IMR-90 (cell line): ENCODE results near the gene DHRS7B. TPM values are rescaled to one million over a fixed set of nuclear protein-coding genes. Genes with fewer than 3 reads are reported as not detected.
A peak's percentile ranks its signal among the peaks of the same experiment; 100 is the strongest.

ENCODE experiments used
- ATAC-seq: fragments of 200-7000 bp; cut with Tn5 transposase; 2 replicates; pipeline ENCODE4 v1.9.1; 2020; ENCODE audit warnings: low read depth, mild to moderate bottlenecking, moderate library complexity
- BruUV-seq: library from RNA; stranded (reverse); fragments of 400-500 nt; replicated peaks from 2 replicates; lab custom pipeline; 2021; lab: Mats Ljungman, UMichigan
- CTCF ChIA-PET: fragments of 300-600 bp; formaldehyde crosslinking; extraction: SDS; loops from one replicate; lab custom pipeline; 2021; ENCODE audit warnings: antibody characterized with exemption; lab: Yijun Ruan, JAX
- POLR2A ChIA-PET: fragments of 300-600 bp; sonication (Branson Sonifier 250); formaldehyde crosslinking; loops from one replicate; lab custom pipeline; 2022; ENCODE audit warnings: antibody characterized with exemption; ENCODE audit not compliant: unreplicated experiment; lab: Charles Lee
- DNase-seq: peaks from one replicate; pipeline ENCODE4 v3.0.0; 2013
- H2AFZ ChIP-seq: replicated peaks from 2 replicates; pipeline ENCODE3; 2013; ENCODE audit warnings: low read length, mild to moderate bottlenecking; ENCODE audit not compliant: poor library complexity
- H2AK5ac ChIP-seq: 2 replicates; pipeline ENCODE4 v1.6.1; 2013; ENCODE audit warnings: low read depth, low read length, inconsistent platforms
- H2AK9ac ChIP-seq: replicated peaks from 2 replicates; pipeline ENCODE3; 2013; ENCODE audit warnings: mild to moderate bottlenecking, low read depth, low read length, moderate library complexity; ENCODE audit not compliant: poor library complexity
- H2BK120ac ChIP-seq: 2 replicates; pipeline ENCODE4 v1.6.1; 2013; ENCODE audit warnings: low read depth, low read length, inconsistent platforms
- H2BK15ac ChIP-seq: 3 replicates; pipeline ENCODE4 v1.6.1; 2013; ENCODE audit warnings: low read depth, low read length, inconsistent platforms
- H2BK20ac ChIP-seq: 2 replicates; pipeline ENCODE4 v1.6.1; 2013; ENCODE audit warnings: low read depth, mild to moderate bottlenecking, inconsistent platforms, low read length, moderate library complexity
- H2BK5ac ChIP-seq: 2 replicates; pipeline ENCODE4 v1.6.1; 2013; ENCODE audit warnings: mild to moderate bottlenecking, low read depth, low read length, inconsistent platforms; ENCODE audit not compliant: poor library complexity, severe bottlenecking
- H3K14ac ChIP-seq: replicated peaks from 2 replicates; pipeline ENCODE4 v1.6.1; 2013; ENCODE audit warnings: low read depth, low read length, inconsistent platforms
- H3K18ac ChIP-seq: 2 replicates; pipeline ENCODE4 v1.6.1; 2013; ENCODE audit warnings: low read depth, low read length, control low read depth
- H3K23ac ChIP-seq: 2 replicates; pipeline ENCODE4 v1.6.1; 2013; ENCODE audit warnings: low read depth, low read length, inconsistent platforms
- H3K27ac ChIP-seq: 2 replicates; pipeline ENCODE4 v1.5.1; 2013; ENCODE audit warnings: mild to moderate bottlenecking, control low read depth, low read length; ENCODE audit not compliant: insufficient read depth
- H3K27me3 ChIP-seq: 2 replicates; pipeline ENCODE4 v1.6.1; 2013; ENCODE audit warnings: low read length; ENCODE audit not compliant: control insufficient read depth, insufficient read depth
- H3K36me3 ChIP-seq: 2 replicates; pipeline ENCODE4 v1.6.1; 2013; ENCODE audit warnings: low read length, mixed read lengths; ENCODE audit not compliant: control insufficient read depth, insufficient read depth
- H3K4ac ChIP-seq: 2 replicates; pipeline ENCODE4 v1.6.1; 2013; ENCODE audit warnings: low read depth, low read length, inconsistent platforms
- H3K4me1 ChIP-seq: 2 replicates; pipeline ENCODE4 v1.6.1; 2013; ENCODE audit warnings: low read length, mixed read lengths; ENCODE audit not compliant: control insufficient read depth, insufficient read depth
- H3K4me2 ChIP-seq: 2 replicates; pipeline ENCODE4 v1.6.1; 2013; ENCODE audit warnings: low read depth, mild to moderate bottlenecking, control low read depth, low read length, moderate library complexity
- H3K4me3 ChIP-seq: 2 replicates; pipeline ENCODE4 v1.5.1; 2013; ENCODE audit warnings: low read depth, mild to moderate bottlenecking, control low read depth, low read length, moderate library complexity; ENCODE audit not compliant: insufficient read depth
- H3K56ac ChIP-seq: 2 replicates; pipeline ENCODE4 v1.6.1; 2013; ENCODE audit warnings: low read length, inconsistent platforms; ENCODE audit not compliant: insufficient read depth; ENCODE audit errors: extremely low read depth
- H3K79me1 ChIP-seq, 2 experiments: 2 replicates each; pipeline ENCODE4 v1.6.1; 2013; ENCODE audit warnings: low read length in 2 of 2, inconsistent platforms in 1 of 2, low read depth in 1 of 2
- H3K9ac ChIP-seq: 2 replicates; pipeline ENCODE4 v1.6.1; 2013; ENCODE audit warnings: low read depth, low read length, control low read depth
- H3K9me1 ChIP-seq: 2 replicates; pipeline ENCODE4 v1.6.1; 2013; ENCODE audit warnings: low read length, inconsistent platforms; ENCODE audit not compliant: insufficient read depth
- H3K9me3 ChIP-seq: 2 replicates; pipeline ENCODE4 v1.6.1; 2013; ENCODE audit warnings: low read length; ENCODE audit not compliant: control insufficient read depth, insufficient read depth
- H4K20me1 ChIP-seq: 2 replicates; pipeline ENCODE4 v1.6.1; 2013; ENCODE audit warnings: low read length, inconsistent platforms; ENCODE audit not compliant: insufficient read depth
- H4K5ac ChIP-seq: 2 replicates; pipeline ENCODE4 v1.6.1; 2013; ENCODE audit warnings: mild to moderate bottlenecking, low read depth, low read length, control low read depth
- H4K8ac ChIP-seq, 2 experiments: 2 replicates each; pipeline ENCODE4 v1.6.1; 2013; ENCODE audit warnings: low read depth in 2 of 2, low read length in 2 of 2, control low read depth in 1 of 2, inconsistent platforms in 1 of 2
- H4K91ac ChIP-seq: 2 replicates; pipeline ENCODE4 v1.6.1; 2013; ENCODE audit warnings: low read depth, low read length, inconsistent platforms; ENCODE audit not compliant: insufficient read depth
- BHLHE40 ChIP-seq: fragments of 150-350 bp; IDR thresholded peaks from 2 replicates; pipeline ENCODE4 v1.6.1; 2016; ENCODE audit warnings: mild to moderate bottlenecking, low read depth, low read length
- MAFK ChIP-seq: IDR thresholded peaks from 2 replicates; pipeline ENCODE4 v1.6.1; 2012; ENCODE audit warnings: low read depth, low read length, improper control_type of control experiment
- MXI1 ChIP-seq: IDR thresholded peaks from 2 replicates; pipeline ENCODE4 v1.6.1; 2012; ENCODE audit warnings: low read depth, mild to moderate bottlenecking, low read length, moderate library complexity, borderline replicate concordance
- NFE2L2 ChIP-seq: fragments of 150-350 bp; IDR thresholded peaks from 2 replicates; pipeline ENCODE4 v1.6.1; 2016; ENCODE audit warnings: low read depth, mild to moderate bottlenecking, low read length
- RCOR1 ChIP-seq: IDR thresholded peaks from 2 replicates; pipeline ENCODE4 v1.6.1; 2012; ENCODE audit warnings: mild to moderate bottlenecking, low read length, improper control_type of control experiment; ENCODE audit not compliant: insufficient replicate concordance
- WGBS, 2 experiments: methylation state at CpG; one replicate each; pipeline versions ENCODE4 v1.1.5 to v1.1.7; 2013; ENCODE audit warnings: missing lambda C conversion rate in 2 of 2; ENCODE audit not compliant: insufficient read length in 1 of 2; ENCODE audit errors: extremely low coverage in 2 of 2; 5-methylcytosine and 5-hydroxymethylcytosine counted together
- dilution Hi-C: fragments of 300-500 bp; cut with HindIII; formaldehyde crosslinking; loops from one replicate; pipeline ENCODE4 v1.14.3; 2018; ENCODE audit warnings: low sequenced_read_pairs; ENCODE audit not compliant: unreplicated experiment
- in situ Hi-C: fragments of 300-500 bp; cut with MboI; formaldehyde crosslinking; loops from 3 replicates; pipeline ENCODE4 v1.14.3; 2019; ENCODE audit warnings: low sequenced_read_pairs, inconsistent platforms, mixed read lengths
- intact Hi-C: fragments of 100-400 bp; cut with micrococcal nuclease; formaldehyde crosslinking; loops from 2 replicates; pipeline ENCODE4 v1.10.0; 2022
- polyA plus RNA-seq, 3 experiments: library from polyadenylated mRNA; depleted of rRNA; stranded (reverse); fragments of >200 nt; gene quantifications; 2 replicates each; pipeline ENCODE4 v1.2.3, GENCODE V29; 2012; ENCODE audit warnings: low replicate concordance in 1 of 3
- total RNA-seq: library from RNA; depleted of rRNA; stranded (reverse); fragments of >200 nt; gene quantifications from 2 replicates; pipeline ENCODE4 v1.2.3, GENCODE V29; 2012

The DHRS7B gene
- total and polyA plus RNA-seq, 2 of the 4 experiments (the other 2 are of a cell fraction): 24.4 to 34.4 TPM

- TSS peak; percentile 78 for BruUV-seq
- Histone ChIP-seq H3K4ac (no peak overlapping the region), H2AK5ac (no peak overlapping the region), H3K9me3 (no peaks in the 10 kb centered on the region), H4K91ac (no peak overlapping the region), H2AFZ (no peak overlapping the region), H3K14ac (no peak overlapping the region), H2BK20ac (no peak overlapping the region), H3K56ac (no peak overlapping the region), H3K9ac (no peak overlapping the region), H2BK15ac (no peak overlapping the region), H3K4me3 (no peak overlapping the region), H4K20me1 (peaks cover 72% of the 10 kb centered on the region), H3K23ac (no peak overlapping the region), H2BK120ac (no peak overlapping the region), H4K5ac (no peak overlapping the region), H3K36me3 (peaks cover 26% of the 10 kb centered on the region), H3K9me1 (peaks cover 21% of the 10 kb centered on the region; the same call in 1 of the 2 replicates), H2AK9ac (no peak overlapping the region), H3K79me1 (peaks cover 17 to 80% of the 10 kb centered on the region in 2 experiments), H4K8ac (no peak overlapping the region), H3K4me1 (peaks cover 5% of the 10 kb centered on the region; the same call in 1 of the 2 replicates), H3K4me2 (no peak overlapping the region), H3K27ac (no peak overlapping the region), H2BK5ac (no peak overlapping the region), H3K27me3 (no peaks in the 10 kb centered on the region), H3K18ac (no peak overlapping the region)
- WGBS, 2 experiments: 94% methylated on average over 3 of the region's 20 CpGs; no CpG with 5 or more reads in 1 of the 2 experiments
- no peak for TF ChIP-seq MAFK
- TF ChIP-seq NFE2L2: no peak
- no peak for TF ChIP-seq MXI1
- TF ChIP-seq BHLHE40: no peak
- TF ChIP-seq RCOR1: no peak
- POLR2A ChIA-PET: interaction anchor here (0.7 kb wide), 1 partner anchor 14 kb away, joined by 10 read pairs; no protein-coding TSS in a partner anchor
- dilution Hi-C loops (no loop called here), intact Hi-C loops (no loop called here), in situ Hi-C loops (no loop called here)
- ATAC-seq (no peak), DNase-seq (no peak)
- CTCF ChIA-PET: no interaction called here
Measured at GRCh38 chr17:21198411-21198810, 71.6 kb downstream of the DHRS7B start.
